ENCODE results near the gene HOXB7.

The HOXB7 gene

DNA sequence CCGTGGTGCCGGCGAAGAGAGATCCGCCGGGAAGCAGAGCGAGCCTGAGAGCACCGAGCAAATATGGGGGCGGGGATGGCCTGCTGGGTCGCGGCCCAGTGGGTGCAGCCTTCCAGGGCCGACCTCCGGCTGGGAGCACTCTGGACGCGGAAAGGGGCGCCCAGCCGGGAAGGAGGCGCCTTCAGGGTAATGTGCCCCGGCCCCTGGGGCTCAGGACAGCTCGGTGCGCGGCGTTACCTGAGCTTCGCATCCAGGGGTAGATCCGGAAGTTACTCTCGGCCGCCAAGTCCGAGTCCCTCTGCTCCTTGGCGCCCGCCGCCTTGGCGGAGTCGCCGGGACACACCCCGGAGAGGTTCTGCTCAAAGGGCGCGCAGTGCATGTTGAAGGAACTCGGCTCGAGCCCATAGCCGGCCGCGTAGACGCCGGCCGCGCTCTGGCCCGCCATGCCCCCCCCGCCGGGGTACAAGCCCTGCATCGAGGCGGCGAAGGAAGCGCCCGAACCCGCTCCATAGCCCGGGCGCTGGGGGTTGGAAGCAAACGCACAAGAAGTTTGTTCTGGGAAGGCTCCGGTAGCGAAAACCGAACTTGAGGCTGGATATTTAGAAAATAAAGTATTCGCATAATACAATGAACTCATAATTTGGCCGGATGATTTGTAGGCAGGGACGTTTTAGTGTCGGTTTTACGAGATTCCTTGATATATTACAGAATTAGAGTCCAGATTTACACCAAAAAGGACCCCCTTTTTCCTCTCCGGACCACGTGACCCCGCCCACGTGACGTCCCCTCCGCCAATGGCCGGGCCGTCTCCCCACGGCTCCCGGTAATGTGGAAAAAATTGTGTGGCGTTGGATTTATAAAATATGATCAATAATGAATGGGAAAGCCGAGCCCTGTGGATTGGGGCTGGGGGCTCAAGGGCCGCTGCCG lies at the start of gene HOXB7:
Gene HOXB7 (minus strand): TSS at position 736 of the 930 bp plus-strand sequence. CDS start 99 bp downstream, at position 637.
- Histone ChIP-seq H3K27me3 (replicated peaks) (peaks cover 84% of the 10 kb centered on the region), H3K36me3 (replicated peaks) (no peaks in the 10 kb centered on the region), H3K27ac (no peak within 1 kb of the TSS), H3K4me3 (ENCODE audit: low read depth, low read length) (peak within 1 kb of the TSS; percentile 42)
- TF ChIP-seq, protein P1, sequence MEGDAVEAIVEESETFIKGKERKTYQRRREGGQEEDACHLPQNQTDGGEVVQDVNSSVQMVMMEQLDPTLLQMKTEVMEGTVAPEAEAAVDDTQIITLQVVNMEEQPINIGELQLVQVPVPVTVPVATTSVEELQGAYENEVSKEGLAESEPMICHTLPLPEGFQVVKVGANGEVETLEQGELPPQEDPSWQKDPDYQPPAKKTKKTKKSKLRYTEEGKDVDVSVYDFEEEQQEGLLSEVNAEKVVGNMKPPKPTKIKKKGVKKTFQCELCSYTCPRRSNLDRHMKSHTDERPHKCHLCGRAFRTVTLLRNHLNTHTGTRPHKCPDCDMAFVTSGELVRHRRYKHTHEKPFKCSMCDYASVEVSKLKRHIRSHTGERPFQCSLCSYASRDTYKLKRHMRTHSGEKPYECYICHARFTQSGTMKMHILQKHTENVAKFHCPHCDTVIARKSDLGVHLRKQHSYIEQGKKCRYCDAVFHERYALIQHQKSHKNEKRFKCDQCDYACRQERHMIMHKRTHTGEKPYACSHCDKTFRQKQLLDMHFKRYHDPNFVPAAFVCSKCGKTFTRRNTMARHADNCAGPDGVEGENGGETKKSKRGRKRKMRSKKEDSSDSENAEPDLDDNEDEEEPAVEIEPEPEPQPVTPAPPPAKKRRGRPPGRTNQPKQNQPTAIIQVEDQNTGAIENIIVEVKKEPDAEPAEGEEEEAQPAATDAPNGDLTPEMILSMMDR (IDR thresholded peaks at IDR 0.05; ENCODE audit: low read depth, low read length, missing control alignments): no peak
- DNase-seq: no peak
- in situ Hi-C loops (cut with HindIII; ENCODE audit: low pct_ligation_motif_present, low sequenced_read_pairs): no loop called here

DNA sequence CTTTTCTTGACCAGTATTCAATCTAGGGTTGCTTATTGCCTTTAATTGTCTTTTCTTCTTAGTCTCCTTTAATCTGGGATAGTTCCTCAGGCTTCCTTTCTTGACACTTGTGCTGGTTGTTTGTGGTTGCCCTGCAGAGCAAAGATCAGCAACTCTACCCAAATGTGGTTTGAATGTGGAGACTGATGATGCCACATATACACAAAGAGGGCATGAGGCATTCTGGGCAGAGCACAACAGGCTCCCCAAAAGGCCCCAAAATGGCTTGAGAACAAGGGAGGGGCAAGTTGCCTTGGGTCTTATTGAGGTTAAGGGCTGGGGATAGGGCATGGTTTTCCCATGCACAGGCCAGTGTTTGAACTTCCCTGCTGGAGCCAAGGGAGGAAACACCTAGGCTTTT lies 45.1 kb upstream of the HOXB7 start:
- Histone ChIP-seq H3K27me3 (replicated peaks) (peaks cover 4% of the 10 kb centered on the region), H3K27ac (no peak overlapping the region), H3K4me3 (ENCODE audit: low read depth, low read length) (no peak overlapping the region), H3K36me3 (replicated peaks) (no peaks in the 10 kb centered on the region)
- TF ChIP-seq, protein P1 (IDR thresholded peaks at IDR 0.05; ENCODE audit: low read depth, low read length, missing control alignments): no peak
- DNase-seq: no peak
- in situ Hi-C loops (cut with HindIII; ENCODE audit: low pct_ligation_motif_present, low sequenced_read_pairs): no loop called here

DNA sequence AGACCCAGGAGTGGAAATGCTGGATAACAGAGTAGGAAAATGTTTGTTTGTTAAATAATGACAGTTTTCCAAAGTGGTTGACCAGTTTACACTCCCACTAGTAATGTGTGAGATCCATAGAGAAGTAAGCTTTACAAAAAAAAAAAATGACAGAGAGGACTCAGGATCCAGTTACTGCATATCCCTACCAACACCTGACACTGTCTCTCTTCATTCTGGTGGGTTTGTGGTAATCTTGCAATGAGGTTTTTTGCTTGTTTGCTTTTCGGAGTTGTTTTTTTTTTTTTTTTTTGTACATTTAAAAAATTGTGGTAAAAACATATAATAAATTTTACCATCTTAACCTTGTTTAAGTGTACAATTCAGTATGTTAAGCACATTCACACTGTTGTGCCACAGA lies 38.9 kb upstream of the HOXB7 start:
- no peak overlapping the region for H3K4me3 ChIP-seq (ENCODE audit: low read depth, low read length)
- DNase-seq: no peak
- H3K27ac ChIP-seq: no peak overlapping the region
- peaks cover 39% of the 10 kb centered on the region for H3K27me3 ChIP-seq (replicated peaks)
- in situ Hi-C loops (cut with HindIII; ENCODE audit: low pct_ligation_motif_present, low sequenced_read_pairs): no loop called here
- no peaks in the 10 kb centered on the region for H3K36me3 ChIP-seq (replicated peaks)
- TF ChIP-seq, protein P1 (IDR thresholded peaks at IDR 0.05; ENCODE audit: low read depth, low read length, missing control alignments): no peak

DNA sequence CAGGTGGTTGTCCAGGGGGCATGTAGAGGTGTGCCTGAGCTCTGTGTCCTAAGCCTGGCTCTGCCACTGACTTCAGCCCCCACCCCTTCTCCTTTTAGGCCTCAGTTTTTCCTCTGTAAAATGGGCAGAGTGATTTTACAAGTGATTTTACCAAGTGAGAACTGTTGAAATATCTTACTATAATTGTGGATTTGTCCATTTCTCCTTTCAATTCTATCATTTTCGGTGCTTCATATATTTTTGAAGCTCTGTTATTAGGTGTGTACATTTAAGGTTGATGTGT lies 37.1 kb upstream of the HOXB7 start:
- H3K36me3 ChIP-seq (replicated peaks): no peaks in the 10 kb centered on the region
- H3K27ac ChIP-seq: no peak overlapping the region
- DNase-seq: no peak
- peaks cover 58% of the 10 kb centered on the region for H3K27me3 ChIP-seq (replicated peaks)
- no peak overlapping the region for H3K4me3 ChIP-seq (ENCODE audit: low read depth, low read length)
- TF ChIP-seq, protein P1 (IDR thresholded peaks at IDR 0.05; ENCODE audit: low read depth, low read length, missing control alignments): no peak
- in situ Hi-C loops (cut with HindIII; ENCODE audit: low pct_ligation_motif_present, low sequenced_read_pairs): no loop called here

DNA sequence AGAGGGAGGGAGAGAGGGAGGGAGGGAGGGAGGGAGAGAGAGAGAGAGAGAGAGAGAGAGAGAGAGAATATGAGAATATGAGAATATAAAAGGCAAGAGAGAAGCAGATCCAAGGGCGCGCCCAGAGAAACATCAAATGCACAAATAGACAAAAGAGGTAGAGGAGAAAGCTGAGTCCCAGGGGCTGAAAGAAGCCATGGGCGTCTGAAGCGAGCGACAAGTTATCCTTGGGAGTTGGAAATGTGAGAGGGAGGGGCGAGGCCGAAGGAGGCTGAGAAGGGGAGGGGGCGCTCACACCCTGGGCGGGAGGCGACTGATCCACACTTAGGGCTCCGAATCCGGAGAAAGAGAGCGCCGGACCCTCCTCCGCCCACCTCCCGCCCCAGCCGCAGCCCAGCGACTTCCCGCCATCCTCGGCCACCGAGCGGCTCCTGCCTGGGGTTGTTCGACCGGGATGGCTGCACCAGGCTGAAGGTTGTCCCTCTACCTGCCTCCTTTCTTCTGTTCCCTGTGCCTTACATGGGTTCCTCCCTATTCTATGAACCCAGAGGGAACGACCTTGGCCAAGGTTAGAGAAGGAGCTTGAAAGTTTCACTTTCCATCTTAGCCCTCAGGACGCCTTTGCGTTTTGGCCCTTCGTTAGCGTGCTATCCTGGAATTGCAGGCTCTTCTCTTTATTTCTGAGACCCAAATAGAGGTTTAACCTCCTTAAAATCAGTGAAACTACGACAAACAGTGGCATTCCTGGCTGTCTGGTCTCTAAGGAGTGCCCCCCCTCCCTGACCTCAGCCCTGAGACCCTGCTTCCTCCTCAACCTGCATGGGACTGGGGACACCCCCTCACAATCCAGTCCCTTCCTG lies 36.5 kb upstream of the HOXB7 start:
- in situ Hi-C loops (cut with HindIII; ENCODE audit: low pct_ligation_motif_present, low sequenced_read_pairs): no loop called here
- TF ChIP-seq, protein P1 (IDR thresholded peaks at IDR 0.05; ENCODE audit: low read depth, low read length, missing control alignments): no peak
- Histone ChIP-seq H3K27me3 (replicated peaks) (peaks cover 63% of the 10 kb centered on the region), H3K27ac (no peak overlapping the region), H3K36me3 (replicated peaks) (no peaks in the 10 kb centered on the region), H3K4me3 (ENCODE audit: low read depth, low read length) (peak overlapping the region; percentile 24)
- no peak for DNase-seq
